H9 (cell line): Measurements from ENCODE around the gene ZMIZ1. TPM values are rescaled to one million over a fixed set of nuclear protein-coding genes. Genes with fewer than 3 reads are reported as not detected.

Experiments used
- DNase-seq: peaks from one replicate; pipeline ENCODE4 v3.0.0-alpha.2; 2017
- H2AFZ ChIP-seq: one replicate; pipeline ENCODE4 v1.6.1; 2013; ENCODE audit warnings: mild to moderate bottlenecking, low read length, control low read depth, moderate library complexity
- H2AK5ac ChIP-seq: 2 replicates; pipeline ENCODE4 v1.6.1; 2013; ENCODE audit warnings: low read length, control low read depth, mixed read lengths; ENCODE audit not compliant: insufficient read length
- H2BK120ac ChIP-seq: one replicate; pipeline ENCODE4 v1.6.1; 2013; ENCODE audit warnings: low read depth, mild to moderate bottlenecking, low read length, control low read depth, inconsistent platforms; ENCODE audit not compliant: poor library complexity, severe bottlenecking
- H2BK12ac ChIP-seq: 2 replicates; pipeline ENCODE4 v1.6.1; 2013; ENCODE audit warnings: low read length, control low read depth, mixed read lengths, low read depth; ENCODE audit not compliant: insufficient read length
- H2BK15ac ChIP-seq: 2 replicates; pipeline ENCODE4 v1.6.1; 2013; ENCODE audit warnings: low read depth, low read length, control low read depth
- H2BK20ac ChIP-seq: one replicate; pipeline ENCODE4 v1.6.1; 2013; ENCODE audit warnings: low read depth, mild to moderate bottlenecking, low read length, control low read depth, inconsistent platforms; ENCODE audit not compliant: poor library complexity, severe bottlenecking
- H2BK5ac ChIP-seq: 2 replicates; pipeline ENCODE4 v1.6.1; 2013; ENCODE audit warnings: low read length, control low read depth, mixed read lengths; ENCODE audit not compliant: insufficient read length
- H3K14ac ChIP-seq: 2 replicates; pipeline ENCODE4 v1.6.1; 2013; ENCODE audit warnings: low read length, control low read depth; ENCODE audit not compliant: insufficient read depth
- H3K18ac ChIP-seq: 2 replicates; pipeline ENCODE4 v1.6.1; 2013; ENCODE audit warnings: low read depth, mild to moderate bottlenecking, mixed read lengths, low read length, control low read depth; ENCODE audit not compliant: insufficient read length
- H3K23ac ChIP-seq: 2 replicates; pipeline ENCODE4 v1.6.1; 2013; ENCODE audit warnings: low read length, control low read depth, mixed read lengths, low read depth; ENCODE audit not compliant: insufficient read length
- H3K23me2 ChIP-seq: 2 replicates; pipeline ENCODE4 v1.6.1; 2013; ENCODE audit warnings: low read depth, mild to moderate bottlenecking, mixed read lengths, low read length, control low read depth; ENCODE audit not compliant: insufficient read length, poor library complexity, severe bottlenecking
- H3K27ac ChIP-seq: 2 replicates; pipeline ENCODE4 v1.5.1; 2013; ENCODE audit warnings: low read length, control low read depth, mixed read lengths, low read depth; ENCODE audit not compliant: insufficient read length
- H3K27me3 ChIP-seq: 2 replicates; pipeline ENCODE4 v1.6.1; 2013; ENCODE audit warnings: low read length, control low read depth, inconsistent platforms; ENCODE audit not compliant: insufficient read depth
- H3K4ac ChIP-seq: 2 replicates; pipeline ENCODE4 v1.6.1; 2013; ENCODE audit warnings: low read depth, mild to moderate bottlenecking, control low read depth, inconsistent platforms, low read length, moderate library complexity
- H3K4me1 ChIP-seq: 2 replicates; pipeline ENCODE4 v1.6.1; 2013; ENCODE audit warnings: low read length, control low read depth, inconsistent platforms; ENCODE audit not compliant: insufficient read depth
- H3K4me2 ChIP-seq: 2 replicates; pipeline ENCODE4 v1.6.1; 2013; ENCODE audit warnings: low read length, control low read depth, mixed read lengths; ENCODE audit not compliant: insufficient read length, insufficient read depth
- H3K56ac ChIP-seq: 2 replicates; pipeline ENCODE4 v1.6.1; 2013; ENCODE audit warnings: low read depth, mild to moderate bottlenecking, mixed read lengths, low read length, control low read depth; ENCODE audit not compliant: insufficient read length
- H3K79me1 ChIP-seq: 2 replicates; pipeline ENCODE4 v1.6.1; 2013; ENCODE audit warnings: low read depth, mild to moderate bottlenecking, moderate library complexity, low read length, control low read depth, inconsistent platforms; ENCODE audit not compliant: insufficient read depth, poor library complexity, severe bottlenecking
- H3K79me2 ChIP-seq: 2 replicates; pipeline ENCODE4 v1.6.1; 2013; ENCODE audit warnings: low read length, control low read depth, inconsistent platforms; ENCODE audit not compliant: insufficient read depth
- H3K9ac ChIP-seq: 2 replicates; pipeline ENCODE4 v1.6.1; 2013; ENCODE audit warnings: low read length, control low read depth, mixed read lengths; ENCODE audit not compliant: insufficient read length; ENCODE audit errors: extremely low read depth
- H3K9me3 ChIP-seq: one replicate; pipeline ENCODE4 v1.6.1; 2013; ENCODE audit warnings: low read depth, low read length, inconsistent platforms; ENCODE audit not compliant: control insufficient read depth
- H3T11ph ChIP-seq: one replicate; pipeline ENCODE4 v1.6.1; 2013; ENCODE audit warnings: mild to moderate bottlenecking, low read length, control low read depth, inconsistent platforms
- H4K20me1 ChIP-seq: one replicate; pipeline ENCODE4 v1.6.1; 2013; ENCODE audit not compliant: control insufficient read depth, insufficient read length, insufficient read depth
- H4K5ac ChIP-seq: 2 replicates; pipeline ENCODE4 v1.6.1; 2013; ENCODE audit warnings: low read depth, mild to moderate bottlenecking, mixed read lengths, low read length, control low read depth; ENCODE audit not compliant: insufficient read length
- H4K8ac ChIP-seq: replicated peaks from 2 replicates; pipeline ENCODE4 v1.6.1; 2013; ENCODE audit warnings: low read length, control low read depth, mixed read lengths, low read depth; ENCODE audit not compliant: insufficient read length
- H4K91ac ChIP-seq: 2 replicates; pipeline ENCODE4 v1.6.1; 2013; ENCODE audit warnings: low read depth, mild to moderate bottlenecking, moderate library complexity, mixed read lengths, low read length, control low read depth; ENCODE audit not compliant: insufficient read length
- H3K27ac Mint-ChIP-seq, 3 experiments: 2 replicates in 2 of 3; 3 replicates in 1 of 3; pipeline ENCODE4 v1.8.0; 2020 to 2021; ENCODE audit warnings: mixed read lengths in 3 of 3, mild to moderate bottlenecking in 1 of 3, moderate library complexity in 1 of 3
- H3K27me3 Mint-ChIP-seq: 2 replicates; pipeline ENCODE4 v1.8.0; 2021; ENCODE audit warnings: low read depth, mild to moderate bottlenecking, moderate library complexity, mixed read lengths
- H3K36me3 Mint-ChIP-seq, 3 experiments: 2 replicates in 2 of 3; 3 replicates in 1 of 3; pipeline ENCODE4 v1.8.0; 2020 to 2021; ENCODE audit warnings: low read depth in 3 of 3, mixed read lengths in 3 of 3; ENCODE audit not compliant: insufficient read depth in 1 of 3
- H3K4me1 Mint-ChIP-seq, 2 experiments: 2 replicates each; pipeline ENCODE4 v1.8.0; 2020; ENCODE audit warnings: mixed read lengths in 2 of 2
- H3K4me3 Mint-ChIP-seq, 2 experiments: 2 replicates in 1 of 2; 3 replicates in 1 of 2; pipeline ENCODE4 v1.8.0; 2020 to 2021; ENCODE audit warnings: mild to moderate bottlenecking in 2 of 2, mixed read lengths in 2 of 2, moderate library complexity in 1 of 2
- H3K9me3 Mint-ChIP-seq, 2 experiments: 2 replicates in 1 of 2; 3 replicates in 1 of 2; pipeline ENCODE4 v1.8.0; 2020; ENCODE audit warnings: mild to moderate bottlenecking in 2 of 2, mixed read lengths in 2 of 2, moderate library complexity in 1 of 2
- CTCF ChIP-seq: fragments of 200-600 bp; sonication (generic); conservative IDR thresholded peaks from 3 replicates; pipeline ENCODE4 v1.8.0; 2021; ENCODE audit warnings: antibody characterized with exemption, mild to moderate bottlenecking
- whole genome bisulfite sequencing: extraction: QIAGEN DNeasy Blood & Tissue Kit; methylation state at CpG from one replicate; pipeline ENCODE4 v1.1.7; 2013; ENCODE audit warnings: missing lambda C conversion rate, low lambda C conversion rate, mixed read lengths; ENCODE audit not compliant: insufficient read length; ENCODE audit errors: extremely low coverage; 5-methylcytosine and 5-hydroxymethylcytosine counted together
- total RNA-seq: library from RNA; stranded (reverse); gene quantifications from 2 replicates; pipeline ENCODE4 v1.2.1, GENCODE V29; 2021

Gene ZMIZ1
- total RNA-seq, 1 experiment from 2014 or later, result 36.9 TPM

- no CpG with 5 or more reads among the region's 11 CpGs for WGBS
- Mint-ChIP-seq H3K9me3 (no peaks in the 10 kb centered on the region; a peak in 1 of 5 replicates), H3K4me1 (peaks cover 60 to 72% of the 10 kb centered on the region in 2 experiments), H3K4me3 (no peak overlapping the region), H3K36me3 (peaks cover 0 to 2% (median 0%) of the 10 kb centered on the region in 3 experiments; a peak in 2 of 7 replicates), H3K27ac (peak overlapping the region in 1 of 3 experiments; percentile 50; a peak in 2 of 7 replicates), H3K27me3 (no peaks in the 10 kb centered on the region)
- Histone ChIP-seq H2BK20ac (no peak overlapping the region), H3K27me3 (no peaks in the 10 kb centered on the region), H2AFZ (no peak overlapping the region), H3T11ph (no peak overlapping the region), H3K56ac (no peak overlapping the region), H3K4ac (no peak overlapping the region), H3K4me1 (peaks cover 11% of the 10 kb centered on the region; the same call in 1 of the 2 replicates), H2BK5ac (no peak overlapping the region), H3K79me1 (peaks cover 10% of the 10 kb centered on the region), H3K4me2 (no peak overlapping the region), H3K9me3 (no peaks in the 10 kb centered on the region), H3K14ac (no peak overlapping the region), H2BK12ac (no peak overlapping the region), H2AK5ac (no peak overlapping the region), H3K27ac (no peak overlapping the region), H3K9ac (no peak overlapping the region), H4K20me1 (no peaks in the 10 kb centered on the region), H3K23ac (no peak overlapping the region), H4K91ac (no peak overlapping the region), H2BK15ac (no peak overlapping the region), H3K18ac (no peak overlapping the region), H4K5ac (no peak overlapping the region), H4K8ac (no peak overlapping the region), H3K79me2 (peaks cover 13% of the 10 kb centered on the region; the same call in 1 of the 2 replicates), H2BK120ac (no peak overlapping the region), H3K23me2 (no peaks in the 10 kb centered on the region)
- no peak; the same call in 2 of the 3 replicates for TF ChIP-seq CTCF
- DNase-seq, result no peak
Measured at GRCh38 chr10:79105150-79105739, 36.5 kb downstream of the ZMIZ1 start.
